ENCODE data around the gene TMPRSS11A.

Gene TMPRSS11A

GRCh38 chr4:67912080-67912479 lies 51.2 kb downstream of the TMPRSS11A start:
- DNase-seq (ENCODE audit: low spot score): no peak

GRCh38 chr4:67911638-67912037 lies 51.7 kb downstream of the TMPRSS11A start:
- no peak for DNase-seq (ENCODE audit: low spot score)

- DNase-seq (ENCODE audit: low spot score): no peak
Observed at GRCh38 chr4:67911141-67911540, 52.2 kb downstream of the TMPRSS11A start.

GRCh38 chr4:67910585-67910905 lies 52.7 kb downstream of the TMPRSS11A start:
- no peak for DNase-seq (ENCODE audit: low spot score)

- no peak for DNase-seq (ENCODE audit: low spot score)
Observed at GRCh38 chr4:67909905-67910584, 53.2 kb downstream of the TMPRSS11A start.

- no peak for DNase-seq (ENCODE audit: low spot score)
Observed at GRCh38 chr4:67907650-67908049, 55.6 kb downstream of the TMPRSS11A start.

- no peak for DNase-seq (ENCODE audit: low spot score)
Observed at GRCh38 chr4:67899096-67899495, 64.2 kb downstream of the TMPRSS11A start.

- DNase-seq (ENCODE audit: low spot score): no peak
Observed at GRCh38 chr4:67897686-67898085, 65.6 kb downstream of the TMPRSS11A start.

GRCh38 chr4:67896421-67897065 lies 66.8 kb downstream of the TMPRSS11A start:
- no peak for DNase-seq (ENCODE audit: low spot score)

GRCh38 chr4:67894659-67895058 lies 68.6 kb downstream of the TMPRSS11A start:
- no peak for DNase-seq (ENCODE audit: low spot score)

- no peak for DNase-seq (ENCODE audit: low spot score)
Observed at GRCh38 chr4:67892905-67893304, 70.4 kb downstream of the TMPRSS11A start.

- no peak for DNase-seq (ENCODE audit: low spot score)
Observed at GRCh38 chr4:67892253-67892652, 71.0 kb downstream of the TMPRSS11A start.

- DNase-seq (ENCODE audit: low spot score): no peak
Observed at GRCh38 chr4:67891645-67892044, 71.6 kb downstream of the TMPRSS11A start.

GRCh38 chr4:67886281-67886680 lies 77.0 kb downstream of the TMPRSS11A start:
- DNase-seq (ENCODE audit: low spot score): no peak

- DNase-seq (ENCODE audit: low spot score): no peak
Observed at GRCh38 chr4:67885762-67886161, 77.5 kb downstream of the TMPRSS11A start.

GRCh38 chr4:67884701-67885100 lies 78.6 kb downstream of the TMPRSS11A start:
- no peak for DNase-seq (ENCODE audit: low spot score)

GRCh38 chr4:67883902-67884301 lies 79.4 kb downstream of the TMPRSS11A start, which contains the start of gene TMPRSS11D:
TSS of gene TMPRSS11D (minus strand) at chr4:67884002. CDS start at chr4:67883933, 69 bp downstream.
- no peak for DNase-seq (ENCODE audit: low spot score)

- DNase-seq (ENCODE audit: low spot score): no peak
Observed at GRCh38 chr4:67883458-67883857, 79.8 kb downstream of the TMPRSS11A start.

GRCh38 chr4:67880866-67881610 lies 82.3 kb downstream of the TMPRSS11A start:
- DNase-seq (ENCODE audit: low spot score): no peak

GRCh38 chr4:67879486-67879885 lies 83.8 kb downstream of the TMPRSS11A start:
- no peak for DNase-seq (ENCODE audit: low spot score)

GRCh38 chr4:67877086-67877485 lies 86.2 kb downstream of the TMPRSS11A start:
- no peak for DNase-seq (ENCODE audit: low spot score)

- no peak for DNase-seq (ENCODE audit: low spot score)
Observed at GRCh38 chr4:67874986-67875385, 88.3 kb downstream of the TMPRSS11A start.

- no peak for DNase-seq (ENCODE audit: low spot score)
Observed at GRCh38 chr4:67873116-67873515, 90.2 kb downstream of the TMPRSS11A start.
